ENCODE results near the gene EPB41L5.

DNA sequence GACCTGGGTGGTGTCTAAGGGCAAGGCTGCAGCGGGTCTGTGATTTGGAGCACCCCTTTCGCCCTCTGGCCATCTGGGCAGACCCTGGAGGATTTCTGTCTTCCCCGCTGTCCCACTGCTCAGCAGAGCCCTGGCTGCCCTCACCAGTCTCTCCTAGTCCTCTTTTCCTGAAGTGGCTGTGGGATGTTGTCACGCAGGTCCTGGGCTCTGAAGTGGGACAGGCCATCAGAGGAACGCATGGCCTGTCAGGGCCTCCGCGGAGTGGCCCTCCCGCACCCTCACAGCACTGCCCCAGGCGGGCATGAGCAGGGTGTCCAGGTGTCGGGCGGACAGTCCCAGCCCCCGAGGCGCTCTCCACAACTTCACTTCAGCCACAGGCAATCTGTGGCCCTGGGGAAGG, 211.4 kb downstream of the EPB41L5 start:
- TF ChIP-seq POLR2A (IDR thresholded peaks at IDR 0.05), result no peak
- TF ChIP-seq, protein P1, sequence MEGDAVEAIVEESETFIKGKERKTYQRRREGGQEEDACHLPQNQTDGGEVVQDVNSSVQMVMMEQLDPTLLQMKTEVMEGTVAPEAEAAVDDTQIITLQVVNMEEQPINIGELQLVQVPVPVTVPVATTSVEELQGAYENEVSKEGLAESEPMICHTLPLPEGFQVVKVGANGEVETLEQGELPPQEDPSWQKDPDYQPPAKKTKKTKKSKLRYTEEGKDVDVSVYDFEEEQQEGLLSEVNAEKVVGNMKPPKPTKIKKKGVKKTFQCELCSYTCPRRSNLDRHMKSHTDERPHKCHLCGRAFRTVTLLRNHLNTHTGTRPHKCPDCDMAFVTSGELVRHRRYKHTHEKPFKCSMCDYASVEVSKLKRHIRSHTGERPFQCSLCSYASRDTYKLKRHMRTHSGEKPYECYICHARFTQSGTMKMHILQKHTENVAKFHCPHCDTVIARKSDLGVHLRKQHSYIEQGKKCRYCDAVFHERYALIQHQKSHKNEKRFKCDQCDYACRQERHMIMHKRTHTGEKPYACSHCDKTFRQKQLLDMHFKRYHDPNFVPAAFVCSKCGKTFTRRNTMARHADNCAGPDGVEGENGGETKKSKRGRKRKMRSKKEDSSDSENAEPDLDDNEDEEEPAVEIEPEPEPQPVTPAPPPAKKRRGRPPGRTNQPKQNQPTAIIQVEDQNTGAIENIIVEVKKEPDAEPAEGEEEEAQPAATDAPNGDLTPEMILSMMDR (IDR thresholded peaks at IDR 0.05), result no peak

All from adrenal gland (tissue), 5 donors.